GM21528 (cell line): ENCODE measurements around the gene MGAT5.

Experiments used
- ATAC-seq: cut with Tn5 transposase; IDR thresholded peaks from one replicate; pipeline ENCODE4 v1.9.1; 2021; ENCODE audit warnings: mild to moderate bottlenecking, moderate library complexity; ENCODE audit not compliant: unreplicated experiment, low FRiP score

The MGAT5 gene

DNA sequence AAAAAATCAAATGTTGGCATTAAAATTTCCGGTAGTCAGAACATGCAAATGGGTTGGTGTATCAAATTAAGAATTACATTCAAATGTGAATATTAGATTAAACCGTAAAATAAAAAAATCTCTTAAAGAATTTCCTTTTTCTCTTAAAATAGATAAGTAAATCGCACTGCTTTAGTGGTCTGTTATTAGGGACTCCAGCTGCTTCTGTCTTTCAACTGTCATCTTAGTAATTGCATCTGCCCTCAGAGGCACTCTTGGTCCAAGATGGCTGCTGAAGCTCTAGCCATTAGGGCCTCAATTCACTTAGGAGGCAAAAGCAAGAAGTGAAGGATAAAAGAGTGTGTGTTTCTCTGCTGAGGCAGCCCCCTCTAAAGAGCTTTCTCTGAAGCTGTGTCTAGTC is 132.4 kb downstream of the MGAT5 start:
- ATAC-seq = no peak

DNA sequence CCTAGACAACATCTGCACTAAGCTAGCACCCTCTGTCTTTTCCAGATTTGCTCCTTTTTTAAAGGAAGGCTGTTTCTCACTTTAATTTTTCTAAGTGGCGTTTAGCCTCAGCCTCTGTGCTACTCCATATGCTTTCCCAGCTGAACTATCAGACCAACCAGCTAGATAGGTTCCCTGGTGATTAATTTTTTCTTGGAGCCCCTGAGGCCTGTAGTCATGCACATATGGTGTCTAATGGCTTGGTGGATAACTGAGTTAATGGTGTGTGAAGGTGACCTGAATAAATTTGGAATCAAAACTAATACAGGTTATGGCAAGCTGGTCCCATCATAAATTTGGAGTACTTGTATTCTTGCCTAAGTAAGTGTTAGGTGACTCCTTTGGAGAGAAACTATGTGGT is 135.5 kb downstream of the MGAT5 start:
- no peak for ATAC-seq

DNA sequence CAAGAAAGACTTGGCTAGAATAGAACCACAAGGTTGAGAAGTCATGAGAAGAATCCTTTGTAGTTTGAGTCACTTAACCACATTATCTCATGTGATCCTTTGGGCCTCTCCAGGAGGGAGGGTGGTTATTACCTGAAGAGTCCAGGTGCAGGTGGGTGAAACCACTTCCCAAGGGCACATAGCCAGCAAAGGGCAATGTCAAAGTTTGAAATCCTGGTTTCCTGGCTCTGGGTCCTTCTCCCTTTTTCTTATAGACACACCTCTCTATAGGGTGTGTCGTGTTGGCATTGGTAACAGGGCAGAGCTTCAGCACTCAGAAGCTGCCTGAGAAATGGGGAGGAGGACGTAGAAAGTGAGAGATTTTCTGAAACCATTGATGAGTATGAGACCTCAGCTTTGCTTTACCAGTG is 137.9 kb downstream of the MGAT5 start:
- ATAC-seq = peak; percentile 85

DNA sequence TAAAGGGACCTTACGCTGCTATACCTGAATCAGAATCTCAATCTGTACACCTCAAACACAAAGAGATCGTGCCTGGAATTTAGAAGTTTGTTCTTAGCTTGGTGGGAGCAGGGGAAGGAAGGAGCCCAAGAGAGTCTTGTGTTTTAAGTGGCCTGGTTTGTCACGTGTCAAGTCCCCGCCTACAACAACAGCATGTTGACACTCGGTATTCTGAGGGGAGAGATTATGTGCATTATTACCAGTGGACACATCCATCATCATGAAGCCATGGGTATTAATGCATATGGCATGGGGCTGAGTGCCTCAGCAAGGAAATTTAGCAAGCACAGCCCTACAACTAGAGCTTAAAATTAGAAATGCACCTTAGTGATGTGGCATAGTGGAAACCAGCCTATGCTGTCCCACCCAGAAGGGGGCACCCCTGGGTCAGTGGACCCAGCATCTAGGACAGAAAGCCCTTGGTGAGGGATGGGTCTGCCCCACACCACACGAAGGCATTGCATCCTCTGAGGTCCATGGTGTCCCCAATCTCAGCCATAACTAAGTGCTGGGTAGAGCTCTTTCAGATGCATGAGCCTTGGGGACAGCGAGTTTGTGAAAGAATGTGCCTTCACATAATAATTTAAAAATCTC is 138.7 kb downstream of the MGAT5 start:
- no peak for ATAC-seq

DNA sequence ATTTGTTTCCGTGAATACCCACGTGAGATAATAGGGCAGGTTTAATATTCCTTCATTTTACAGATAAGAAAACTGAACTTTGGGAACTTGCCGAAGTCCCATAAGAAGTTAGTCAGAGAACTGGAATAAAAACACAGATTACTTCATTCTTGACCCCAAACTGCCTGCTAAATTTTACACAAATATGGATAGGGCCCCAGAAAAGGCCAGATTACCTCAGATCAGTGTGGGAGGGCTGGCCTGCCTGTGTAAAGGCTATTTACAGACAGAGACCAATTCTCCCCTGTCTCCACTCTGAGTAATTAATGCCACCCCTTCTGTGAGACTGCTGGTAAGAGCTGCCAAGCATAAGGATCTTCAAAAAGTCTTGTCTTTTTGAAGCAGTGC is 139.2 kb downstream of the MGAT5 start:
- ATAC-seq = no peak

DNA sequence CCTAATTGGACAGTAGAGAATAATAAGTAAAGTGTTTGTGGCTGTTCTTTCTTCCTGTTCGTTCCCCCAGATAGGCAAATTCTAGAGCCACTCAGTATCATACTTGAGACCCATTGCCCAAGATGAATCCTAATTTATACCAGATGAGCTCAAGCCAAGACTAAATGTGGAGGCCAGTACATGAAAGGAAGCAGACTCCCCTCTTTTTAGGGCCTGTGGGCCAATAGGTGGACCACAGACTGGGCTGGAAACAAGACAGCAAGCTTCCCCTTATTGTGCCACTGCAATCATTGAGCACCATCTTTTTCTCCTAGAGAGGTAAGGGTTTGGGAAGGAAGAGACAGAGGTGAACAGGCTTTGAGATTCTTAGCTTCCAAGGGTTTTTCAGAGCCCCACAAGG is 141.9 kb downstream of the MGAT5 start:
- ATAC-seq = no peak

DNA sequence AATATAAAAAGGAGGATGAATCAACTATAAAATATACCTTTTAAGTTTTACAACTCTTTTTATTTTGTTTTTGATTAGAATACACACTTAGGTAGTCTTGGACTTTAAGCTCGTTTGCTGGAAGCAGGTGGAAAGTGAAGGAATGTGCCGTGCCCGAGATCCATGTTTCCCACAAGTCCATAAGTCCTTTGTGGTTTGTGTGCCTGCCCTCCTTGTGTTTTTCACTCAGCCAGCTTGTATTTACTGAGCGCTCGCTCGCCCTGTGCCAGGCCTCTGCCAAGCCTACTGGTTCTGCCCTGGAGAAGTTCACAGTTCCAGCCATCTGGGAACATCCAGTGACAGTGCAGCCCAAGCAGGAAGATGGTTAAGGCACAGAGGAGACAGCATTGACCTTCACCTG is 142.6 kb downstream of the MGAT5 start:
- ATAC-seq = no peak

DNA sequence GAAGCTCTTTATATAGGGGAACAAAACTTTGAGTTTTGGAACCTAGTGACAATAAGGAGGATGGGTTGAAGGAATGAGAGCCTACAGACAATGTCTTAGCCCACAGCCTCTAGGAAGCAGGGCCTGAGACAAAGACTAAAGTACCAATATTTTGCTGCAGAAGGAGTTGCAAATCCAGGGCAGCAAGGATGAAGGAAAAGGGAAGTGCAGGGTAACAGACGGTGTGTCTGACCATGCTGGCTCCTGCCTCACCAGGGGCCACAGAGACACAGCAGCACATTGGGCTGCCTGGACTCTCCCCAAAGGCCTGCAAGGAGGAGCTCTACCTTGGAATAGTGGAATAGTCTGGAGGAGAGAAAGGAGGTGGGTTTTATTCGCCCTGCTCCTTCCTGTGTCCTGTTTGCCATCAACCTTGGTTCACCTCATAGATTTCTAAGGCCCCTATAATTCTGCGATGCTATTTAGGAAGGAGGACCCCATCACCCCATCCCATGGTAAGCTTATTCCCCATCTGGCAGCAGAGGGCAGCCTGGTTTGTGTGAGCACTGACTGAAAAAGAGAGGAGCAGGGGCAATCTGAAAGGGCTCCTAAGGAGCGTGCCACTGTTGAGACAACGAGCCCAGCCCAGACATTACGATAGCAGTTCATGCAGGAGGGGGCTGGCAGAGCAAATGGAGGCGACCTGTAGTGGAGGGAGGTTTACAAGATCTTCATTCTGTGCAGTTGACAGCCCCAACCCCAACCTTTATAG is 143.4 kb downstream of the MGAT5 start:
- ATAC-seq = no peak

DNA sequence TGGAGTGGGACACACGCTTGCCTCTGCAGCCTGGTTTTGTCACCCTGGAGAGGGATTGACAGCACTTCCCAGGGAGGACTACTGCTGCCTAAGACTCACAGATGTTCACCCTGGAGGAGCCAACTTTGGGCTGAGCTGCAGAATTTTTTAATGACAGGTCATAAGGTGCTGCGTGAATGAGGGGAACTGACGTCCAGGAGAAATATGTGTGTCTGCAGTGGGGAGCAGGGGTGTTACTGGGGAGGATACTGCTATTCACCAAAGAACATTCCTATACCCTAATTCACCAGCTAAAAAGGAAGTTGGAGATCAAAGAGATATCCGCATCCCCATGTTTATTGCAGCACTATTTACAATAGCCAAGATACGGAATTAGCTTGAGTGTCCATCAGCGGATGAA is 144.4 kb downstream of the MGAT5 start:
- ATAC-seq = no peak

DNA sequence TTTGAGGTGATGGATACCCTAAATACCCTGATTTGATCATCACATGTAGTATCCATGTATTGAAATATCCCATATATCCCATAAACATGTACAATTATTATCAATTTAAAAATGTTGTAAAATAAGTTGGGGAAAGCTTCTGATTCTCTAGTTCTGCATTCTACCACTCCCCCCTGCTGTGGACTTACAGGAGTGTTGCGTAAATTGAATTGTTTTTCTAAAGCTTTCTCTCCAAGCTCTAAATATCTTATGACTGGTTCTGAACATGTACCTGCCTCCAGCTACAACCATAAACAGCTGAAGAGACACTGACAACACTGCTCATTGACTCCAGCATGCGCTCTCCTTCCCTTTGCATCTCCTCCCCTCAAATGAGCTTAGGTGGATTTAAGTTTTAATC is 145.2 kb downstream of the MGAT5 start:
- ATAC-seq = no peak

DNA sequence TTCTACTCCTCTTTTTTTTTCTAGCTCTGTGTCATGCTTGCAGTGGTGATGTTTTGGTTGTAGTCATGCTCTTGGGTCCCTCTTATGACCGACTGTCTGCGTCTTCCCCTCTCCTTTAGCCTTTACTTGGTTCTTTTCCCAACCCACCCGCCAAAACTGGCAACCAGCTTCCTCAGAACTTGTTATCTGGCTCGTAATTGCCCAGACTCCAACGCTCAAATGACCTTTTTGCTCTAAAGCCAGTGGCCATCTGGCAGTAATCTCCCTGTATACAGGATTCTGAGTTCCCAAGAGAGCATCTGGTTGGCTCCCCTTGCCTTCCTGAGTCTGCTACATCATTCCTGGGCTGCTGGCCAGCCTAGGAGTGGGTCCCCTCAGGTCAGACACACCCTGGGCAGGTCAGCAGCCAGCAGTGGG is 147.2 kb downstream of the MGAT5 start:
- ATAC-seq = no peak

DNA sequence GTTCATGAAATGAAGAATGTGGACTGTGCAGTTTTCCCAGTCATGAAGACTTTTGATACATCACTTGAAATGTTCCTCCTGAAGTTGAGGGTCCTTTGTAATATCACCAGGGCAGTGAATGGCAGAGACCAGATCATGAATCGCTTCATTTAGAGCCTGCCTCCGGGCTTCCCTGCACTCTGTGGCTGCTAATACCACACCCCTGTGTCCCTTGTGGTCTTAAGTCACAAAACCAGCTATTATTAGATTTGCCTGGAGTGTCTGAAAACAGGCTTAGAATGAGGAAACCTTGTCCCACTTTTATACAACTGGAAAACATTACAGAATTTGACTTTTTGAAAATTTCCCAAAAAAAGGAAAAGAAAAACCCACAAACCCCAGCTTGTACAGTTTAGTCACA is 147.9 kb downstream of the MGAT5 start:
- ATAC-seq = no peak

DNA sequence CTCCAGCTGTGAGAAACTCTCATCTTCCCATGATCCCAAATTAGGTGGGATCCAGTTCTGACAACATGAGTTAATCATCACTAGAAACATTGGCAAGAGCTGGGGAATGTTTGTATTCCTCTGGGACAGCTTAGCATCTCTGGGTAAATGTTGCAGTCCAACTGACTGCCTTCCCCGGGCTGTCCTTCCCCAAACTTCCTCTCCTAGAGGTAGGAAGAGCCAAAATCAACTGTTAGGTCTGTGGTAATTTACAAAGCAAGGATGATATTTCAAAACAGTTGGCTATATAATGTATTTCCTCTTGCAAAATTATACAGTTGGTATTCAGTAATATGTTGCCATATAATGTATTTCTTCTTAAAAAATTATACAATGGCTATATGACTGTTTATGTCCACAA is 148.5 kb downstream of the MGAT5 start:
- no peak for ATAC-seq

DNA sequence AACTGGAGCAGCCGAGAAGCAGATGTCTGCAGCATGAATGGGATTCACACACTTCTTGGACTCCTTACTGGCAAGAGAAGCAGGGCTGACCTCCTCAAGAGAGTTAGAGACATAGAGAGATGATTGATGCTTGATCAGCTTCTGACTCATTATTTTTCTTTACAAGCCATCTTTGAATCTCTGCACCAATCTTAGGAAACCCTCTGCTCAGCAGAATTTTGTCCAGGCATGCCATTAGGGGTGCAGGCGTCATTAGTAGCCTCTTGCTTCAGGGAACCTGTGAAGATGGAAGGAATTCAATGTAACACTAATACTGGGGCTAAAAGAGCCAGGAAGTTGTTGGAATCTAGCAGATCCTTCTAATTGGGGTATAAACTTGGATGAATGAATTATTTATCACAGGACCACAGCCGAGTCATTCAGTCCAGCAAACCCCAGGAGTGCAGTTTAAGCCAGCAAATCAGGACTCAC is 151.8 kb downstream of the MGAT5 start:
- no peak for ATAC-seq

DNA sequence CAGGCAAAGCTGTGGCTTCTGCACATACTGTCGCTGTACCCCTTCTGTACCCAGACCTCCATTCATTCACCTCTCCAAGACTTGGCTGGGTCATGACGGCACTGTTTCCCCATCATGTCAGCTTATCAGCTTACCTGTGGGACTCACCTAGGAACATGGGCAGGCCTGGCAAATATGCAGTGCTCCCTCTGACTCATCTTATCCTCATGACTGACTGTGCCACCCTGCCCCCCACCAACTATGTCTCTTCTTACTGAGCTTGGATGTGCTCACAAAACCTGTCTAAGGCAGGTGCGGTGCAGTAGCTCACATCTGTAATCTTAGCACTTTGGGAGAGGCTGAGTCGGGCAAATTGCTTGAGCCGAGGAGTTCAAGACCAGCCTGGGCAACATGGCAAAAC is 152.4 kb downstream of the MGAT5 start:
- ATAC-seq = no peak

DNA sequence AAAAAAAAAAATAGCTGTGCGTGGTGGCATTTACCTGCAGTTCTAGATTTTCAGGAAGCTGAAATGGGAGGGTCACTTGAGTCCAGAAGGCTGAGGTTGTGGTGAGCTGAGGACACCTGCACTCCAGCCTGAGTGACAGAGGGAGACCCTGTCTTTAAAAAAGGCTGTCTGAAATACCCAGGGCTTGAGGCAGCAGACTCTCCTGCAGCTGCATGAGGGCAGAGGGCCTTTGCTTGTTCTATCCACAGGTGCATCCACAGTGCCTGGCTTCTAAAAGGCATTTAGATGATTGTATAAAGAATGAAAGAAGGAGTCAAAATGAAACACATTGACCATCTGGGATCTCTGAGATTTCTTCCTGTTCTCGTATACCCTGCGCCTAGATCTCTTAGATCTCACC is 152.9 kb downstream of the MGAT5 start:
- no peak for ATAC-seq

DNA sequence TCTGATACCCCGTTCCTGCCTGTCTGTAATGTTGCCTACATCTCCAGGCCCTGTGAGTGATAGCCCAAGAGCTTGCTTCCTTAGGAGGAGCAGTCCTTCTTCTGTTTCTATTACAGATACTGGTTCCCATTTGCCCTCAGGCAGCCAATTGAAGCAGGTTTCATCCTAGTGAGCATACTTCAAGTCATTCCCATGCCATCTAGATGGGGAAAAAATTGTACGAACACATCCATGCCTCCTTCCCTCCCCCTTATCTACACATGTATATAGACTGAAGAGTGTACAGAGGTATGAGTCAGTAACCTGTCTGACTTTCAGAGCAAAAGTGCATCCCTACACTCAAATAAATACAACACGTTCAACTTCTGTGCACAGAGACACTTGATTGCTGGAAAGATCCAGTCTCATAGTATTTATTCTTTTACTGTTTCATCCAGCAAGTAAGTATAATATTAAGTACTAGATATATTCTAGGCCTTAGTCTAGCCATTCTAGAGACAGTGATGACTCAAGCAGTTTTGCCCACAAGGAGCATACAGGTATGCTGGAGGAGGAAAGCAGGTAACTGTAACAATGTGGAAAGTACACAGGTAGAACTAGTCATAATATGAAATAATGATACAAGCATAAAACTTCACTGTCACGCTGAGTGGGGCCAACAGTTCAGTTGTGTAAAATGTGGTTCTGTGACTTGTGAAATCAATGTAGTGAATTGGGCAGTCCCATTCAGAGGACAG is 153.4 kb downstream of the MGAT5 start:
- ATAC-seq = no peak

DNA sequence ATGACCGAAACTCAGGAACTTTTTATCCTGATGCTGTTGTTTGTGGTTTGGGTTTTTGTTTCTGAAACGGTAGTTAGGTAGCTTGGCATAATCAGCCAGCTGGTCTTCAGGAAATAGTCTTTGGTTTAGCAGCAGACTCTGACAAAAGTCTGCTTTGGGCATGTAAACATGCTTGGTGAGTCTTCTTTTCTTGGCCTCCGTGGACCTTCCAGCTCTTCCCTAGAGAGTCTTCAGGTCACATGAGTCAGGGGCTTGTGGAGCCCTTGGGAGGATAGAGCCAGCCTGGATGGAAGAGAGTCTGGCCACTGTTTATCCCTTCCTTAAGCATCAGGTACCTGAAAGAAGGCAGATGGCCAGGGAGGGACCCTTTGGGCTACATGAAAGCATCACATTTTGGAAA is 154.5 kb downstream of the MGAT5 start:
- ATAC-seq = no peak

DNA sequence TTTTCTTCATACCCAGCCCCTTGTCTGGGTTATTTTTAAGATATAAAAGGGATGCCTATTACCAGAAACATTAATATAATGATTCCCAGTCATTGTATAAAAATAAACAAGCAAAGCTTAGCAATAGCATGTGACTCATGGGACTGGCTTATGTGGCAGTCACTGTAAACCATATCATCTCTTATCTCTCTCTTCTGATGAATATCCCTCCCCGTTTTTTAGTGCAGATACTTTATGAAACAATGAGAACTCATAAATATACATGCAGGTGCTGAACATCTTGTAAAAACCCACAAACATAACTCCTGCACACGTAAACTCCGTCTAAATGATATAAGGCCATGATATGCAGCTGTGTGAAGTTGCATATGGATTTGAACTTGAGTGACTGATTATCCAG is 154.9 kb downstream of the MGAT5 start:
- no peak for ATAC-seq

DNA sequence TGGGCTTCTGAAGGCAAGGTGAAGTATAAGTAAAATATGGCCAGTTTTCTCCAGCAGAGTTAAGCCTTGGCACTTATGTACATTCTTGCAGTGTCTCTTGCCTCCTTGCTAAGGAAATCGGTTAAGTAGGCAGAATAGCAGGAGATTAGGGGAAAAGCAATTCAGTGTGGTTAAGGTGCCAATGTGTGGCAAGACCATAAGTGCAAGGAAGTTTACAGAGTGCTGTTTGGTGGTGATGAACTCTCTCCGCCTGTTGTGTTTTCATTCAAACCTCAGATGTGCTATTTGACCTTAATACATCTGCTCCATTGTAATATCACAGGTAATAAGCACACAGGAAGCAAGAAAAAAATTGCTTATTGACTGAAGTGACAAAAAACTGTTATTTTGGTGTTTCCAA is 156.1 kb downstream of the MGAT5 start:
- ATAC-seq = no peak

DNA sequence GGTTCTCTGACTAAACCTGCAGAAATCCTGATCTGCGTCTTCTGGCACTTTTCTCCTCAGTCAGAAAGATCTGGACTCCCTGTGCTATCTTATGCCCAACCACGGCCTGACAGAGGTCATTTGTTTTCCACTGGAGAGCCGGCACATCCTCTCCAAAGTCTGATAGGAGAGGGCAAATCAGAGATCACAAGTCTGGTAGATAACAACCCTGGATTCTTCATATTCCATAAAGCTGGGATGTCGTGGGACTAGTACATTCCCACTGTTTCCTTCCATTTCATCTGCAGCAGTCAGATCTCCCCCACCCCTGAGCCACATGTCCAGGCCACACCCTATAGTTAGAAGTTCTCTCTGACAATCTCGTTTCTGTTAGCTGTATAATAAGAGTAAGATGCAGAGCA is 157.0 kb downstream of the MGAT5 start:
- ATAC-seq = no peak
